HEK293T (cell line): ENCODE data around the gene PAK4.

Experiments used
- CTCF ChIA-PET: fragments of 350-600 bp; formaldehyde crosslinking; extraction: SDS; loops from one replicate; lab custom pipeline; 2021; ENCODE audit warnings: antibody characterized with exemption, inconsistent platforms; lab: Yijun Ruan, JAX
- POLR2A ChIA-PET: fragments of 350-600 bp; formaldehyde crosslinking; extraction: SDS; loops from one replicate; lab custom pipeline; 2020; ENCODE audit warnings: antibody characterized with exemption, inconsistent platforms; lab: Yijun Ruan, JAX
- DNase-seq: peaks from one replicate; pipeline ENCODE4 v3.0.0; 2012; ENCODE audit warnings: mixed read lengths; ENCODE audit errors: extremely low spot score
- ARNT ChIP-seq: fragments of 450-650 bp; IDR thresholded peaks from 2 replicates; pipeline ENCODE4 v1.6.1; 2017; ENCODE audit warnings: mild to moderate bottlenecking
- BHLHE40 ChIP-seq: fragments of 450-650 bp; IDR thresholded peaks from 2 replicates; pipeline ENCODE4 v1.6.1; 2016; ENCODE audit warnings: mild to moderate bottlenecking, moderate library complexity, borderline replicate concordance
- CTBP1 ChIP-seq: fragments of 450-650 bp; IDR thresholded peaks from 2 replicates; pipeline ENCODE4 v1.6.1; 2016; ENCODE audit warnings: borderline replicate concordance
- ELF4 ChIP-seq: fragments of 450-650 bp; IDR thresholded peaks from 2 replicates; pipeline ENCODE4 v1.6.1; 2017; ENCODE audit warnings: antibody characterized with exemption
- FOXA1 ChIP-seq: fragments of 450-650 bp; IDR thresholded peaks from 2 replicates; pipeline ENCODE4 v1.6.1; 2016; ENCODE audit warnings: mild to moderate bottlenecking
- FOXK2 ChIP-seq: fragments of 450-650 bp; IDR thresholded peaks from 2 replicates; pipeline ENCODE4 v1.6.1; 2016; ENCODE audit warnings: mild to moderate bottlenecking
- FOXM1 ChIP-seq: fragments of 450-650 bp; IDR thresholded peaks from 2 replicates; pipeline ENCODE4 v1.6.1; 2017; ENCODE audit warnings: mild to moderate bottlenecking, borderline replicate concordance
- HDGF ChIP-seq: fragments of 450-650 bp; IDR thresholded peaks from 2 replicates; pipeline ENCODE4 v1.6.1; 2017; ENCODE audit warnings: antibody characterized with exemption, borderline replicate concordance
- L3MBTL2 ChIP-seq: fragments of 450-650 bp; conservative IDR thresholded peaks from 2 replicates; pipeline ENCODE4 v1.6.1; 2016; ENCODE audit warnings: mild to moderate bottlenecking
- LEF1 ChIP-seq: fragments of 450-650 bp; IDR thresholded peaks from 2 replicates; pipeline ENCODE4 v1.6.1; 2017; ENCODE audit warnings: mild to moderate bottlenecking, borderline replicate concordance
- NFRKB ChIP-seq: fragments of 450-650 bp; IDR thresholded peaks from 2 replicates; pipeline ENCODE4 v1.6.1; 2016; ENCODE audit warnings: mild to moderate bottlenecking, moderate library complexity
- SP1 ChIP-seq: fragments of 450-650 bp; IDR thresholded peaks from 2 replicates; pipeline ENCODE4 v1.6.1; 2017
- SUZ12 ChIP-seq: fragments of 450-650 bp; IDR thresholded peaks from 2 replicates; pipeline ENCODE4 v1.6.1; 2016; ENCODE audit warnings: mild to moderate bottlenecking
- TARDBP ChIP-seq: fragments of 450-650 bp; IDR thresholded peaks from 2 replicates; pipeline ENCODE4 v1.6.1; 2016
- ZNF384 ChIP-seq: fragments of 450-650 bp; IDR thresholded peaks from 2 replicates; pipeline ENCODE4 v1.6.1; 2016
- TF ChIP-seq, protein P1 (sequence below): fragments of 450-650 bp; IDR thresholded peaks from 2 replicates; pipeline ENCODE4 v1.6.1; 2016

Gene PAK4

DNA sequence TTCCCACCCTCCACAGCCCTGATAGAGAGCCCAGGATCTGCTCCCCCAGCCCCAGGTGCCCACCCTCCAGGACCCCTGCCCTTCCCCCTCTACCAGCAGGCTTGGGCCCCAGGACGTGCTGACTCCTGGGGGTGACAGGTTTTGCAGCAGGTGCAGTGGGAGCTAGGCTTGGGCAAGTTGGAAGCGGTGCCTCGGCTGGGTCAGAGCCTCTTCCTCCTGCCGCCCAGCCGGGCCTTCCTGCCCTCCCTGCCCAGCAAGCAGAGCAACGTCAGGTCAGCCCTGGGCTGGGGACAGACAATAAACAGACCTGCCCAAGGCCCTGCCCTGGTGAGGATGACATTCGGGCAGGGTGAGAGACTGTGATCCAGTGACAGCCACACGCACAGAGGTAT is 62.0 kb downstream of the PAK4 start:
- DNase-seq: no peak
- ChIA-PET POLR2A (no interaction called here), CTCF (interaction anchor here (0.6 to 1.9 kb wide), 4 partner anchors 13 to 211 kb away, joined by 3 to 6 read pairs (median 4); no protein-coding TSS in a partner anchor)
- TF ChIP-seq NFRKB: no peak
- TF ChIP-seq CTBP1: no peak
- TF ChIP-seq FOXA1: no peak
- no peak for TF ChIP-seq ARNT
- no peak for TF ChIP-seq FOXM1
- no peak for TF ChIP-seq BHLHE40
- no peak for TF ChIP-seq L3MBTL2
- no peak for TF ChIP-seq ZNF384
- TF ChIP-seq LEF1: no peak
- TF ChIP-seq TARDBP: no peak
- no peak for TF ChIP-seq FOXK2
- TF ChIP-seq SUZ12: no peak
- TF ChIP-seq ELF4: no peak
- no peak for TF ChIP-seq HDGF
- TF ChIP-seq, protein P1, sequence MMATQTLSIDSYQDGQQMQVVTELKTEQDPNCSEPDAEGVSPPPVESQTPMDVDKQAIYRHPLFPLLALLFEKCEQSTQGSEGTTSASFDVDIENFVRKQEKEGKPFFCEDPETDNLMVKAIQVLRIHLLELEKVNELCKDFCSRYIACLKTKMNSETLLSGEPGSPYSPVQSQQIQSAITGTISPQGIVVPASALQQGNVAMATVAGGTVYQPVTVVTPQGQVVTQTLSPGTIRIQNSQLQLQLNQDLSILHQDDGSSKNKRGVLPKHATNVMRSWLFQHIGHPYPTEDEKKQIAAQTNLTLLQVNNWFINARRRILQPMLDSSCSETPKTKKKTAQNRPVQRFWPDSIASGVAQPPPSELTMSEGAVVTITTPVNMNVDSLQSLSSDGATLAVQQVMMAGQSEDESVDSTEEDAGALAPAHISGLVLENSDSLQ: no peak
- TF ChIP-seq SP1: no peak

DNA sequence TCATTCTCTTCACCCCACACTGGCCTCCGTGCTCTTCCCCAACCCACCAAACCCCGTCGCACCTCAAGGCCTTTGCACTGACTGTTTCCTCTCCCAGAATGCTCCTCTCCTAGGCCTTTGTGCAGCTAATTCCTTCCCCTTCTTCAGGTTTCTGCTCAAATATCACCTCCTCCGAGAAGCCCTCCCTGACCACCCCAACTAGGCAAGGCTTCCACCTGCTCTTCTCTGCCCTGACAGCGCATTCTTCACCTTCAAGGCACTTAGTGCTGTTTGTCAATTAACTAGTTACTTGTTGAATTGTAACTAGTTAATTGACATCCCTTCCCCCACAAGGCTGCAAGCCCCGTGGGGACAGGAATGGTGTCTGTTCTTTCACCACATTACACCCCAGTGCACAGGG is 63.4 kb downstream of the PAK4 start:
- ChIA-PET POLR2A (no interaction called here), CTCF (no interaction called here)
- DNase-seq: no peak
- TF ChIP-seq ELF4: no peak
- no peak for TF ChIP-seq HDGF
- TF ChIP-seq TARDBP: no peak
- no peak for TF ChIP-seq CTBP1
- TF ChIP-seq ARNT: no peak
- TF ChIP-seq SUZ12: no peak

DNA sequence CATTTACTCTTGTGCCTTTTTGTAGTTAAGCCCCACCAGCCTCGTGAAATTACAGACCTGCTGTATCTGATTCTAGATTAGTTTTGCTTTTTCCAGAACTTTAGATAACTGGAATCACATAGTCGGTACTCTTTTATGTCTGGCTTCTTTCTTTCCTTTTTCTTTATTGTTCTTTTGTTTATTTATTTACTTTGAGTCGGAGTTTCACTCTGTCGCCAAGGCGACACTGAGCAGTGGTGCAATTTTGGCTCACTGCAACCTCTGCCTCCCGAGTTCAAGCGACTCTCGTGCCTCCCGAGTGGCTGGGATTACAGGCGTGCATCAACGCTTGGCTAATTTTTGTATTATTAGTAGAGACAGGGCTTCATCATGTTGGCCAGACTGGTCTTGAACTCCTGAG is 65.2 kb downstream of the PAK4 start:
- no peak for DNase-seq
- POLR2A ChIA-PET: no interaction called here
- CTCF ChIA-PET: no interaction called here
- TF ChIP-seq FOXA1: no peak
- no peak for TF ChIP-seq LEF1
- no peak for TF ChIP-seq FOXM1
- no peak for TF ChIP-seq L3MBTL2
- TF ChIP-seq BHLHE40: no peak
- TF ChIP-seq NFRKB: no peak
- TF ChIP-seq HDGF: no peak
- TF ChIP-seq SUZ12: no peak
- no peak for TF ChIP-seq ZNF384
- TF ChIP-seq ARNT: no peak
- no peak for TF ChIP-seq ELF4
- no peak for TF ChIP-seq FOXK2

DNA sequence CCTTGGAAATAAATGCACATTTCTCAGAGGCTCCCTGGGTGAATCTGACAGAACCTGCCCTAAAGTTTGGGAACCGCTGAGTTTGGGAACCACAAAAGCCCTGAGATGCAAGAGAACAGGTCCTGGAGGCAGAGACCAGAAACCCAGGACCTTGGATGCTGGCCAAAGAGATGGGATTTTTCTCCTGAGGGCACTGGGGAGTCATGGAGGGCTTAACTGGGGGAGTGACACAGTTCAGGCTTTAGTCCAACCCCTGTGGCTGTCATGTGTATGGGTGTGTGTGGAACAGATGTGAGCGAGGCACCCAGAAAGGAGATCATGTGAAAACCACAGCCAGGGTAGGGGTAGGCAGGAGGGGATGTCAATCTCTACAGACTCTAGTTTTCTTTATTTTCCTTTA is 67.3 kb downstream of the PAK4 start:
- CTCF ChIA-PET: no interaction called here
- TF ChIP-seq FOXA1 (no peak), ELF4 (no peak), CTBP1 (no peak), NFRKB (no peak), FOXK2 (no peak), LEF1 (no peak), BHLHE40 (no peak), ARNT (no peak)
- DNase-seq: no peak
- POLR2A ChIA-PET: no interaction called here

DNA sequence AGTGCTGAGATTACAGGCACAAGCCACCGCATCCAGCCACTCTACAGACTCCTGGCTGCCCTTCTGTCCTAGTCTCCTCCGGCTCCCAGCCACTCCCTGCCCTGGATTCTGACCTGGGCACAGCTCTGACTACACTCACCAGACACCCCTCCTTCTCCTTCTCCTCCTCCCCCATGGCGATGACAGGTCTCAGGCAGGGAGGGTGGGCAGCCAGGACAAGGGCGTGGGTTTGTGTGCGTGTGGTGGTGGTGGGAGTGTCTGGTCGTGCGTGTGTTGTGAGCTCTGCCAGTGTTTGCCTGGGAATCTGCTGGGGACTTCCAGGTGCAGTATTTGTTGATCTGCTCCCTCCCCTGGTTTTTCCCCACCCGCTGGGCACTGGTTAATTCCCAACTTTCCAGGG is 68.2 kb downstream of the PAK4 start:
- no peak for DNase-seq
- CTCF ChIA-PET: no interaction called here
- POLR2A ChIA-PET: no interaction called here
- no peak for TF ChIP-seq L3MBTL2
- TF ChIP-seq, protein P1: no peak
- no peak for TF ChIP-seq FOXK2
- no peak for TF ChIP-seq SUZ12
- no peak for TF ChIP-seq SP1
- no peak for TF ChIP-seq HDGF
- TF ChIP-seq ARNT: no peak
- no peak for TF ChIP-seq NFRKB
- no peak for TF ChIP-seq LEF1
- no peak for TF ChIP-seq CTBP1
- no peak for TF ChIP-seq BHLHE40
- no peak for TF ChIP-seq ELF4
- no peak for TF ChIP-seq FOXA1
- no peak for TF ChIP-seq FOXM1
- no peak for TF ChIP-seq ZNF384
- TF ChIP-seq TARDBP: no peak

DNA sequence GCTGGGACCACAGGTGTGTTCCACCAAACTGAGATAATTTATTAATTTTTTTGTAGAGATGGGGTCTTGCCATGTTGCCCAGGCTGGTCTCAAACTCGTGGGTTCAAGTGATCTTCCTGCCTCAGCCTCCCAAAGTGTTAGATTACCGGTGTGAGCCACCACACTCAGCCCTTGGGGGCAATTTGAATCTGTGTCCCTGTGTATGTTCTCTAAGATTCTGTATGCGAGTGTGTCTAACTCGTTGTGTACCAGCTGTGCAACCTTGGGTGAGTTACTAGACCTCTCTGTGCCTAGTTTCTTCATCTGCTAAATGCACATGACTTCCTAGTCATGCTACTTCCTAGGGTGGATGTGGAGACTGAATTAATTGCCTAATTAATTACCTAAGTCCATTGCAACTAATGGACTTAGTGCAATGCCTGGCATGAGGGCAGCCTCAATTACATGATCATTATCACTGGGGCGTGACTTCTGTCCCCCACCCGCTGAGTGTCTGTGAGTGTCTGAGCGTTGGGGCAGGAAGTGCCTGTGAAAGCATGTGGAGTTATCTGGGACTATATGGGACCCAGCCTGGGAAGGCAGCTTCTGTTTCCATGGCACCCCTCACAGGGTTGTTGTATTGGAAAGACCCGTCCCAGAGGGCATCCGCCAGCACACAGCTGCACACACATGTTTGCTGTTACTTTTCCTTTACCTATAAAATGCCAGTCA is 69.4 kb downstream of the PAK4 start:
- ChIA-PET CTCF (interaction anchor here (0.6 kb wide), 1 partner anchor 8 kb away, joined by 4 read pairs; no protein-coding TSS in a partner anchor), POLR2A (no interaction called here)
- no peak for DNase-seq
- TF ChIP-seq FOXM1 (no peak), SUZ12 (no peak), FOXA1 (no peak), SP1 (no peak), BHLHE40 (no peak), NFRKB (no peak)

DNA sequence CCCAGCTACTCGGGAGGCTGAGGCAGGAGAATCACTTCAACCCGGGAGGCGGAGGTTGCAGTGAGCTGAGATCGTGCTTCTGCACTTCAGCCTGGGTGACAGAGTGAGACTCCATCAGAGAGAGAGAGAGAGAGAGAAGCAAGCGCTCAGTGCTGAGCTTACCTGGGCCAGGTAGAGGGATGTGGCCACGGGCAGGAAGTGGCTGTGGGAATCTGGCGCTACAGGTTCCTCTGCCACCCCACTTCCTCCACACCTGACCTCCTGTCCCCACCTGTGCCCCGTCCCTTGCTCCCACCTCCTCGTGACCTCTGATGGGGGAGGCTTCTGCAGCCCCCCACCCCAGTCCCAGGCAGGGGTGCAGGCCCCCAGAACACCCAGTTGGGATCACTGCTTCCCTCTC is 70.2 kb downstream of the PAK4 start:
- ChIA-PET POLR2A (no interaction called here), CTCF (interaction anchor here (0.6 kb wide), 1 partner anchor 9 kb away, joined by 4 read pairs; no protein-coding TSS in a partner anchor)
- TF ChIP-seq CTBP1: no peak
- no peak for TF ChIP-seq HDGF
- no peak for TF ChIP-seq FOXA1
- TF ChIP-seq ZNF384: no peak
- no peak for TF ChIP-seq BHLHE40
- no peak for TF ChIP-seq FOXM1
- TF ChIP-seq ELF4: no peak
- no peak for TF ChIP-seq FOXK2
- no peak for TF ChIP-seq TARDBP
- TF ChIP-seq ARNT: no peak
- no peak for TF ChIP-seq SUZ12
- TF ChIP-seq LEF1: no peak
- no peak for TF ChIP-seq L3MBTL2
- TF ChIP-seq NFRKB: no peak
- TF ChIP-seq, protein P1: no peak
- TF ChIP-seq SP1: no peak

More for the DNA sequence above, 70.2 kb downstream of the PAK4 start:
- no peak for DNase-seq
